Measurements from ENCODE around the gene RBBP8NL. TPM values are rescaled to one million over a fixed set of nuclear protein-coding genes. Genes with fewer than 3 reads are reported as not detected.

RBBP8NL gene
- total and polyA plus RNA-seq, 9 of the 15 experiments (the other 6 are each of a cell fraction or from before 2014, with no cell fraction given), result not detected

GRCh38 chr20:62363920-62364851, 63.2 kb downstream of the RBBP8NL start (continued):
- no peak for TF ChIP-seq CREB3L1 (IDR thresholded peaks at IDR 0.05; ENCODE audit: borderline replicate concordance, low read depth)
- TF ChIP-seq LCOR (CRISPR knock-in tag; IDR thresholded peaks at IDR 0.05), result no peak
- TF ChIP-seq ZBTB7A (IDR thresholded peaks at IDR 0.05; ENCODE audit: borderline replicate concordance, control insufficient read depth, low read depth, low read length), result peak; percentile 86; the same call in 1 of the 2 replicates
- TF ChIP-seq HNRNPL (IDR thresholded peaks at IDR 0.05; ENCODE audit: low read depth, low read length), result no peak
- TF ChIP-seq PRDM10 (IDR thresholded peaks at IDR 0.05; ENCODE audit: partially characterized antibody), result peak; percentile 91
- TF ChIP-seq ZNF655 (CRISPR knock-in tag; IDR thresholded peaks at IDR 0.05), result no peak
- TF ChIP-seq KDM5B (IDR thresholded peaks at IDR 0.05; ENCODE audit: insufficient replicate concordance, low read depth, low read length), result no peak
- TF ChIP-seq ELK1 (CRISPR knock-in tag; IDR thresholded peaks at IDR 0.05), result no peak
- TF ChIP-seq ZNF436 (CRISPR knock-in tag; IDR thresholded peaks at IDR 0.05), result no peak
- no peak for TF ChIP-seq ZNF347 (CRISPR knock-in tag; IDR thresholded peaks at IDR 0.05; ENCODE audit: low read depth)
- TF ChIP-seq CTCF (IDR thresholded peaks at IDR 0.05 in 2 of 3, conservative IDR thresholded peaks at IDR 0.05 in 1 of 3; ENCODE audit: insufficient read depth in 2 of 3, low read depth in 1 of 3, low read length in 3 of 3), result 0 out of 6 replicates have a peak, but pooled peaks of 1 of the 3 experiments have one; percentile 20
- TF ChIP-seq FOSL1 (tag; conservative IDR thresholded peaks at IDR 0.05), result peak; percentile 85
- TF ChIP-seq CSDE1 (IDR thresholded peaks at IDR 0.05), result no peak
- no peak for TF ChIP-seq GMEB1 (CRISPR knock-in tag; IDR thresholded peaks at IDR 0.05)

Data from K562 (cell line).